Muscle of leg (tissue), 11 donors: ENCODE measurements around the gene CHD6. TPM values are rescaled to one million over a fixed set of nuclear protein-coding genes. Genes with fewer than 3 reads are reported as not detected.

Source experiments
- DNase-seq: peaks from one replicate; pipeline ENCODE4 v3.0.0; 2013
- H3K27ac ChIP-seq: one replicate; pipeline ENCODE4 v1.5.1; 2013; ENCODE audit warnings: mild to moderate bottlenecking, low read length, control low read depth
- H3K27me3 ChIP-seq: one replicate; pipeline ENCODE4 v1.6.1; 2013; ENCODE audit warnings: low read length; ENCODE audit not compliant: control insufficient read depth, insufficient read depth
- H3K36me3 ChIP-seq: one replicate; pipeline ENCODE4 v1.6.1; 2013; ENCODE audit warnings: low read length; ENCODE audit not compliant: control insufficient read depth, insufficient read depth
- H3K4me1 ChIP-seq: one replicate; pipeline ENCODE4 v1.6.1; 2013; ENCODE audit warnings: low read length; ENCODE audit not compliant: control insufficient read depth, insufficient read depth
- H3K4me3 ChIP-seq: one replicate; pipeline ENCODE4 v1.5.1; 2013; ENCODE audit warnings: low read length, control low read depth
- H3K9me3 ChIP-seq: replicated peaks from 2 replicates; pipeline ENCODE4 v1.6.1; 2013; ENCODE audit warnings: low read depth, low read length; ENCODE audit not compliant: control insufficient read depth
- WGBS: methylation state at CpG from one replicate; pipeline ENCODE4 v1.1.5; 2013; ENCODE audit warnings: missing lambda C conversion rate; ENCODE audit not compliant: insufficient coverage; 5-methylcytosine and 5-hydroxymethylcytosine counted together
- polyA plus RNA-seq, 8 donors: library from polyadenylated mRNA; unstranded; fragments of 120-200 nt; gene quantifications; one replicate each; pipeline versions ENCODE4 v1.2.1 to v1.2.3, GENCODE V29; 2013; ENCODE audit warnings: inconsistent platforms in 1 of 8, low replicate concordance in 1 of 8; ENCODE audit not compliant: insufficient read length in 8 of 8, insufficient read depth in 1 of 8
- total RNA-seq: library from RNA; stranded (reverse); fragments of 120-200 nt; gene quantifications from one replicate; pipeline ENCODE4 v1.2.4, GENCODE V29; 2013

The CHD6 gene
- total and polyA plus RNA-seq, 9 donors: 16.2 to 43.9 (median 20.6) TPM

GRCh38 chr20:41433203-41433602 is 185.0 kb downstream of the CHD6 start:
- H3K4me1 ChIP-seq: no peaks in the 10 kb centered on the region
- WGBS: no CpG with 5 or more reads among the region's 4 CpGs
- H3K27ac ChIP-seq: no peak overlapping the region
- H3K27me3 ChIP-seq: no peaks in the 10 kb centered on the region
- no peaks in the 10 kb centered on the region for H3K9me3 ChIP-seq
- peaks cover 47% of the 10 kb centered on the region for H3K36me3 ChIP-seq
- DNase-seq: no peak
- no peak overlapping the region for H3K4me3 ChIP-seq

- peaks cover 49% of the 10 kb centered on the region for H3K36me3 ChIP-seq
- no peaks in the 10 kb centered on the region for H3K9me3 ChIP-seq
- DNase-seq: no peak
Observed at GRCh38 chr20:41432746-41433145, 185.4 kb downstream of the CHD6 start.

GRCh38 chr20:41428285-41428684 is 189.9 kb downstream of the CHD6 start:
- no peaks in the 10 kb centered on the region for H3K4me1 ChIP-seq
- DNase-seq: no peak
- no peak overlapping the region for H3K27ac ChIP-seq
- H3K4me3 ChIP-seq: no peak overlapping the region
- WGBS: no CpG with 5 or more reads among the region's 3 CpGs
- no peaks in the 10 kb centered on the region for H3K9me3 ChIP-seq
- no peaks in the 10 kb centered on the region for H3K27me3 ChIP-seq
- peaks cover 61% of the 10 kb centered on the region for H3K36me3 ChIP-seq

More at GRCh38 chr20:41432746-41433145, 185.4 kb downstream of the CHD6 start:
- Histone ChIP-seq H3K4me3 (no peak overlapping the region), H3K4me1 (no peaks in the 10 kb centered on the region), H3K27me3 (no peaks in the 10 kb centered on the region), H3K27ac (no peak overlapping the region)

- H3K4me3 ChIP-seq: no peak overlapping the region
Observed at GRCh38 chr20:41427833-41428232, 190.3 kb downstream of the CHD6 start.

GRCh38 chr20:41426976-41427375 is 191.2 kb downstream of the CHD6 start:
- Histone ChIP-seq H3K4me1 (no peaks in the 10 kb centered on the region), H3K36me3 (peaks cover 66% of the 10 kb centered on the region), H3K9me3 (no peaks in the 10 kb centered on the region), H3K4me3 (no peak overlapping the region), H3K27me3 (no peaks in the 10 kb centered on the region), H3K27ac (no peak overlapping the region)
- no peak for DNase-seq
- 98% methylated on average over 7 of the region's 8 CpGs for WGBS

More at GRCh38 chr20:41427833-41428232, 190.3 kb downstream of the CHD6 start:
- no peaks in the 10 kb centered on the region for H3K9me3 ChIP-seq
- no peaks in the 10 kb centered on the region for H3K27me3 ChIP-seq
- H3K4me1 ChIP-seq: no peaks in the 10 kb centered on the region
- WGBS: no CpG with 5 or more reads among the region's 1 CpG
- peaks cover 62% of the 10 kb centered on the region for H3K36me3 ChIP-seq
- no peak for DNase-seq
- H3K27ac ChIP-seq: no peak overlapping the region

- DNase-seq: no peak
- H3K4me1 ChIP-seq: no peaks in the 10 kb centered on the region
- no peaks in the 10 kb centered on the region for H3K9me3 ChIP-seq
- no peak overlapping the region for H3K4me3 ChIP-seq
- 96% methylated on average over 3 of the region's 11 CpGs for WGBS
- H3K27me3 ChIP-seq: no peaks in the 10 kb centered on the region
- H3K36me3 ChIP-seq: peaks cover 73% of the 10 kb centered on the region
- H3K27ac ChIP-seq: no peak overlapping the region
Observed at GRCh38 chr20:41426086-41426830, 191.9 kb downstream of the CHD6 start.

- Histone ChIP-seq H3K9me3 (no peaks in the 10 kb centered on the region), H3K27me3 (no peaks in the 10 kb centered on the region), H3K36me3 (peaks cover 77% of the 10 kb centered on the region), H3K27ac (no peak overlapping the region), H3K4me3 (no peak overlapping the region), H3K4me1 (no peaks in the 10 kb centered on the region)
- no peak for DNase-seq
- WGBS: 88% methylated on average over 1 of the region's 10 CpGs
Observed at GRCh38 chr20:41425180-41425884, 192.8 kb downstream of the CHD6 start.

- Histone ChIP-seq H3K9me3 (no peaks in the 10 kb centered on the region), H3K27ac (no peak overlapping the region)
- WGBS: no CpG with 5 or more reads among the region's 1 CpG
Observed at GRCh38 chr20:41424546-41424945, 193.6 kb downstream of the CHD6 start.

GRCh38 chr20:41424011-41424410 is 194.2 kb downstream of the CHD6 start:
- H3K27me3 ChIP-seq: no peaks in the 10 kb centered on the region
- no peaks in the 10 kb centered on the region for H3K4me1 ChIP-seq
- peaks cover 70% of the 10 kb centered on the region for H3K36me3 ChIP-seq
- no peaks in the 10 kb centered on the region for H3K9me3 ChIP-seq
- DNase-seq: no peak
- no peak overlapping the region for H3K27ac ChIP-seq
- WGBS: no CpG with 5 or more reads among the region's 3 CpGs
- no peak overlapping the region for H3K4me3 ChIP-seq

More at GRCh38 chr20:41424546-41424945, 193.6 kb downstream of the CHD6 start:
- no peak for DNase-seq
- Histone ChIP-seq H3K36me3 (peaks cover 75% of the 10 kb centered on the region), H3K27me3 (no peaks in the 10 kb centered on the region), H3K4me3 (no peak overlapping the region), H3K4me1 (no peaks in the 10 kb centered on the region)

GRCh38 chr20:41422953-41423352 is 195.2 kb downstream of the CHD6 start:
- Histone ChIP-seq H3K9me3 (no peaks in the 10 kb centered on the region), H3K36me3 (peaks cover 71% of the 10 kb centered on the region), H3K27me3 (no peaks in the 10 kb centered on the region), H3K4me1 (no peaks in the 10 kb centered on the region), H3K4me3 (no peak overlapping the region), H3K27ac (no peak overlapping the region)
- WGBS: 83% methylated on average over 1 of the region's 2 CpGs
- no peak for DNase-seq
